Caco-2 (cell line): Measurements from ENCODE around the gene SLC24A4. TPM values are rescaled to one million over a fixed set of nuclear protein-coding genes. Genes with fewer than 3 reads are reported as not detected.

ENCODE experiments used
- BruUV-seq: library from RNA; stranded (reverse); fragments of 400-500 nt; replicated peaks from 2 replicates; lab custom pipeline; 2021; lab: Mats Ljungman, UMichigan
- CTCF ChIA-PET: fragments of 300-600 bp; sonication (Branson Sonifier 250); formaldehyde crosslinking; loops from one replicate; lab custom pipeline; 2022; ENCODE audit warnings: antibody characterized with exemption; lab: Charles Lee
- POLR2A ChIA-PET: fragments of 300-600 bp; sonication (Branson Sonifier 250); formaldehyde crosslinking; loops from one replicate; lab custom pipeline; 2022; ENCODE audit warnings: antibody characterized with exemption; lab: Charles Lee
- DNase-seq, 2 experiments: peaks; one replicate each; pipeline versions ENCODE4 v3.0.0 to v3.0.0-alpha.2; 2020 to 2022
- H3K27me3 ChIP-seq: replicated peaks from 2 replicates; pipeline ENCODE4 v1.6.0; 2011; ENCODE audit warnings: low read length; ENCODE audit not compliant: control insufficient read depth, insufficient read depth
- H3K36me3 ChIP-seq: 2 replicates; pipeline ENCODE4 v1.5.1; 2011; ENCODE audit warnings: low read length; ENCODE audit not compliant: control insufficient read depth, insufficient read depth
- H3K4me1 ChIP-seq: fragments of 250-450 bp; sonication (Bioruptor Pico); 2 replicates; pipeline ENCODE4 v1.5.1; 2020; ENCODE audit warnings: mild to moderate bottlenecking
- H3K4me3 ChIP-seq: 2 replicates; pipeline ENCODE4 v1.5.1; 2011; ENCODE audit warnings: low read depth, mild to moderate bottlenecking, control low read depth, low read length
- H3K9me3 ChIP-seq: fragments of 250-450 bp; sonication (Bioruptor Pico); 2 replicates; pipeline ENCODE4 v1.5.1; 2020; ENCODE audit warnings: mild to moderate bottlenecking, moderate library complexity
- H3K27ac Mint-ChIP-seq: one replicate; pipeline ENCODE4 v1.8.0; 2022; ENCODE audit warnings: mixed read lengths; ENCODE audit not compliant: unreplicated experiment
- H3K27me3 Mint-ChIP-seq: one replicate; pipeline ENCODE4 v1.8.0; 2022; ENCODE audit warnings: mixed read lengths; ENCODE audit not compliant: insufficient read depth, unreplicated experiment
- H3K36me3 Mint-ChIP-seq: one replicate; pipeline ENCODE4 v1.8.0; 2022; ENCODE audit warnings: mild to moderate bottlenecking, mixed read lengths; ENCODE audit not compliant: insufficient read depth, unreplicated experiment
- H3K4me1 Mint-ChIP-seq: one replicate; pipeline ENCODE4 v1.8.0; 2022; ENCODE audit warnings: low read depth, mixed read lengths; ENCODE audit not compliant: unreplicated experiment
- H3K4me3 Mint-ChIP-seq: one replicate; pipeline ENCODE4 v1.8.0; 2022; ENCODE audit warnings: mild to moderate bottlenecking, moderate library complexity, mixed read lengths; ENCODE audit not compliant: unreplicated experiment
- H3K9me3 Mint-ChIP-seq: one replicate; pipeline ENCODE4 v1.8.0; 2022; ENCODE audit warnings: mixed read lengths; ENCODE audit not compliant: unreplicated experiment
- CTCF ChIP-seq, 2 experiments: fragments of 200-600 bp in 1 of 2; IDR thresholded peaks; 1 replicate in 1 of 2; 2 replicates in 1 of 2; pipeline versions ENCODE4 v1.5.1 to v1.8.0; 2011 to 2022; ENCODE audit warnings: antibody characterized with exemption in 1 of 2, control low read depth in 1 of 2, inconsistent platforms in 1 of 2, low read depth in 1 of 2, low read length in 1 of 2, mild to moderate bottlenecking in 1 of 2, moderate library complexity in 1 of 2; ENCODE audit not compliant: insufficient read depth in 1 of 2, severe bottlenecking in 1 of 2, unreplicated experiment in 1 of 2
- intact Hi-C: fragments of 100-400 bp; cut with micrococcal nuclease; formaldehyde crosslinking; loops from one replicate; pipeline ENCODE4 v1.10.0; 2022; ENCODE audit not compliant: unreplicated experiment
- total RNA-seq: library from RNA; stranded (reverse); gene quantifications from 2 replicates; pipeline ENCODE4 v1.2.3, GENCODE V29; 2022

SLC24A4 gene
- total RNA-seq, 1 experiment from 2014 or later = not detected

- CTCF ChIA-PET = no interaction called here
- no peaks in the 10 kb centered on the region; the same call in 1 of the 2 replicates for H3K27me3 ChIP-seq
- H3K9me3 ChIP-seq = 0 out of 2 replicates have a peak, but pooled peaks cover 7% of the 10 kb centered on the region
- TF ChIP-seq CTCF (IDR thresholded peaks at IDR 0.05; ENCODE audit: insufficient read depth in 1 of 2, low read depth in 1 of 2, low read length in 1 of 2, severe bottlenecking in 1 of 2, unreplicated experiment in 1 of 2) = no peak
- H3K36me3 ChIP-seq = no peaks in the 10 kb centered on the region
- Mint-ChIP-seq H3K4me1 (peaks cover 5% of the 10 kb centered on the region), H3K27ac (no peak overlapping the region), H3K4me3 (no peak overlapping the region), H3K36me3 (no peaks in the 10 kb centered on the region), H3K9me3 (peaks cover 26% of the 10 kb centered on the region), H3K27me3 (peaks cover 4% of the 10 kb centered on the region)
- POLR2A ChIA-PET = no interaction called here
- intact Hi-C loops = no loop called here
- H3K4me3 ChIP-seq = no peak overlapping the region
- no peaks in the 10 kb centered on the region for H3K4me1 ChIP-seq
- no TSS peak for BruUV-seq
- DNase-seq = no peak
Measured at GRCh38 chr14:92404018-92404417, 81.1 kb downstream of the SLC24A4 start.

- H3K4me1 ChIP-seq = no peaks in the 10 kb centered on the region
- CTCF ChIA-PET = no interaction called here
- intact Hi-C loops = no loop called here
- H3K27me3 ChIP-seq = no peaks in the 10 kb centered on the region; the same call in 1 of the 2 replicates
- DNase-seq = no peak
- peaks cover 4% of the 10 kb centered on the region for H3K27me3 Mint-ChIP-seq
- peaks cover 5% of the 10 kb centered on the region for H3K4me1 Mint-ChIP-seq
- H3K4me3 Mint-ChIP-seq = no peak overlapping the region
- no peaks in the 10 kb centered on the region for H3K36me3 Mint-ChIP-seq
- no peak for TF ChIP-seq CTCF (IDR thresholded peaks at IDR 0.05; ENCODE audit: insufficient read depth in 1 of 2, low read depth in 1 of 2, low read length in 1 of 2, severe bottlenecking in 1 of 2, unreplicated experiment in 1 of 2)
- no peak overlapping the region for H3K27ac Mint-ChIP-seq
- no peaks in the 10 kb centered on the region for H3K36me3 ChIP-seq
- no TSS peak for BruUV-seq
- H3K9me3 ChIP-seq = 0 out of 2 replicates have a peak, but pooled peaks cover 7% of the 10 kb centered on the region
- H3K9me3 Mint-ChIP-seq = peaks cover 26% of the 10 kb centered on the region
- H3K4me3 ChIP-seq = no peak overlapping the region
- POLR2A ChIA-PET = no interaction called here
Measured at GRCh38 chr14:92404421-92404820, 81.5 kb downstream of the SLC24A4 start.

- Mint-ChIP-seq H3K4me3 (no peak overlapping the region), H3K27ac (no peak overlapping the region), H3K9me3 (peaks cover 26% of the 10 kb centered on the region), H3K36me3 (no peaks in the 10 kb centered on the region), H3K4me1 (peaks cover 5% of the 10 kb centered on the region), H3K27me3 (no peaks in the 10 kb centered on the region)
- Histone ChIP-seq H3K4me3 (no peak overlapping the region), H3K9me3 (0 out of 2 replicates have a peak, but pooled peaks cover 7% of the 10 kb centered on the region), H3K36me3 (no peaks in the 10 kb centered on the region), H3K4me1 (no peaks in the 10 kb centered on the region), H3K27me3 (no peaks in the 10 kb centered on the region; the same call in 1 of the 2 replicates)
- TF ChIP-seq CTCF (IDR thresholded peaks at IDR 0.05; ENCODE audit: insufficient read depth in 1 of 2, low read depth in 1 of 2, low read length in 1 of 2, severe bottlenecking in 1 of 2, unreplicated experiment in 1 of 2) = no peak
- ChIA-PET POLR2A (no interaction called here), CTCF (no interaction called here)
- BruUV-seq = no TSS peak
- no peak for DNase-seq
- intact Hi-C loops = no loop called here
Measured at GRCh38 chr14:92404938-92405337, 82.0 kb downstream of the SLC24A4 start.
